ENCODE results near the gene GALNT9. TPM values are rescaled to one million over a fixed set of nuclear protein-coding genes. Genes with fewer than 3 reads are reported as not detected.

GALNT9 gene
- total and polyA plus RNA-seq, 12 donors: 0.01 to 0.19 TPM; not detected in 10

DNA sequence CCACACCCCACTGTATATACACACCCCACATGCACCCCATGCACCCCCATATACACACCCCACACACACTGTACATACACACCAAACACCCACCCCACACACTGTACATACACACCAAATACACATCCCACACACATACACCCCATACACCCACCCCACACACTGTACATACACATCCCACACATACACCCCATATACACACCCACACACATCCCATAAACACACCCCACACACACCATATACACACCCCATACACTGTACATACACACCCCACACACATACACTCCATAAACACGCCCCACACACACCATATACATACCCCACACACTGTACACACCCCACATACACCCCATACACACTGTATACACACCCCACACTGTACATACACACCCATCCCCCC is 102.8 kb downstream of the GALNT9 start:
- peaks cover 6 to 66% (median 46%) of the 10 kb centered on the region in 7 donors for H3K27me3 ChIP-seq
- TF ChIP-seq, protein P1, sequence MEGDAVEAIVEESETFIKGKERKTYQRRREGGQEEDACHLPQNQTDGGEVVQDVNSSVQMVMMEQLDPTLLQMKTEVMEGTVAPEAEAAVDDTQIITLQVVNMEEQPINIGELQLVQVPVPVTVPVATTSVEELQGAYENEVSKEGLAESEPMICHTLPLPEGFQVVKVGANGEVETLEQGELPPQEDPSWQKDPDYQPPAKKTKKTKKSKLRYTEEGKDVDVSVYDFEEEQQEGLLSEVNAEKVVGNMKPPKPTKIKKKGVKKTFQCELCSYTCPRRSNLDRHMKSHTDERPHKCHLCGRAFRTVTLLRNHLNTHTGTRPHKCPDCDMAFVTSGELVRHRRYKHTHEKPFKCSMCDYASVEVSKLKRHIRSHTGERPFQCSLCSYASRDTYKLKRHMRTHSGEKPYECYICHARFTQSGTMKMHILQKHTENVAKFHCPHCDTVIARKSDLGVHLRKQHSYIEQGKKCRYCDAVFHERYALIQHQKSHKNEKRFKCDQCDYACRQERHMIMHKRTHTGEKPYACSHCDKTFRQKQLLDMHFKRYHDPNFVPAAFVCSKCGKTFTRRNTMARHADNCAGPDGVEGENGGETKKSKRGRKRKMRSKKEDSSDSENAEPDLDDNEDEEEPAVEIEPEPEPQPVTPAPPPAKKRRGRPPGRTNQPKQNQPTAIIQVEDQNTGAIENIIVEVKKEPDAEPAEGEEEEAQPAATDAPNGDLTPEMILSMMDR (IDR thresholded peaks at IDR 0.05): no peak
- 78 to 82% methylated on average over 1 of the region's 1 CpG for WGBS, 2 donors
- no peaks in the 10 kb centered on the region for H3K36me3 ChIP-seq
- ATAC-seq (no peak), DNase-seq (no peak)
- no peak overlapping the region for H3K27ac ChIP-seq
- H3K9me3 ChIP-seq: no peaks in the 10 kb centered on the region
- no peaks in the 10 kb centered on the region for H3K4me1 ChIP-seq
- intact Hi-C loops (cut with DNase I): no loop called here
- no peak overlapping the region for H3K4me3 ChIP-seq

DNA sequence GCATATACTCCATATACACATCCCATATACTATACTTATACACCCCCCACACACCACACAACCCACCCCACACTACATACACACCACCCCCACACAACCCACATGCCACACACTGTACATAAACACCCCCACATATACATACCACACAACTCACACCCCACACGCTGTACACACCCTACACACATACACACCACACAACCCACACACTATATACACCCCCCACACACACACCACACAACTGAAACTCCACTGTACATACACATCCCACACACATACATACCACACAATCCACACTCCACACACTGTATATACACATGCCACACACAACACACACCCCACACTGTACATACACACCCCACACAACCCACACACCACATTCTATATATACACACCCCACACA is 104.2 kb downstream of the GALNT9 start:
- WGBS, 2 donors: 88 to 97% methylated on average over 1 of the region's 1 CpG
- Histone ChIP-seq H3K36me3 (no peaks in the 10 kb centered on the region), H3K9me3 (peaks cover 0 to 6% (median 0%) of the 10 kb centered on the region in 11 donors), H3K27me3 (peaks cover 6 to 65% (median 46%) of the 10 kb centered on the region in 7 donors), H3K4me1 (no peaks in the 10 kb centered on the region), H3K27ac (no peak overlapping the region), H3K4me3 (no peak overlapping the region)
- DNase-seq (no peak), ATAC-seq (no peak)
- intact Hi-C loops (cut with DNase I): no loop called here
- TF ChIP-seq, protein P1 (IDR thresholded peaks at IDR 0.05): no peak

DNA sequence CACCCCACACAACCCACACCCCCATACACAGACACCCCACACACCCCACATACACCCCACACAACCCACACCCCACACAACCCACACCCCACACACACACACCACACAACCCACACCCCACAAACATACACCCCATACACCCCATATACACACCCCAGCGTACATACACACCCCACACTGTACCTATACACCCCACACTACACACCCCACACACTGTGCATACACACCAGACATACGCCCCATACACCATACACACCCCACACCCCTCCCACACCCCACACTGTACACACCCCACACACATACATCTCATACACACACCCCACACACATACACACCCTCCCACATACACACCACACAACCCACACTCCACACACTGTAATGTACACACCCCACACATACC is 104.9 kb downstream of the GALNT9 start:
- ATAC-seq: no peak
- intact Hi-C loops (cut with DNase I): no loop called here
- peaks cover 6 to 64% (median 46%) of the 10 kb centered on the region in 7 donors for H3K27me3 ChIP-seq

DNA sequence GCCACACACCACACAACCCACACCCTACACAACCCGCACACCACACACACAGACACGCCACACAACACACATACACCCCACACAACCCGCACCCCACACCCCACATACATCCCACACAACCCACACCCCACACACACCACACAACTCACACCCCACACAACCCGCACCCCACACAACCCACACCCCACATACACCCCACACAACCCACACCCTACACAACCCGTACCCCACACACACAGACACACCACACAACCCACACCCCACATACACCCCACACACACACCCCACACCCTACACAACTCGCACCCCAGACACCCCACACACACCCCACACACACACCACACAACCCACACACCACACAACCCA is 106.6 kb downstream of the GALNT9 start:
- Histone ChIP-seq H3K27ac (no peak overlapping the region), H3K9me3 (peaks cover 0 to 7% (median 0%) of the 10 kb centered on the region in 11 donors), H3K4me3 (no peak overlapping the region), H3K4me1 (no peaks in the 10 kb centered on the region), H3K36me3 (no peaks in the 10 kb centered on the region), H3K27me3 (peaks cover 9 to 61% (median 38%) of the 10 kb centered on the region in 7 donors)
- DNase-seq (no peak), ATAC-seq (no peak)
- 84 to 87% methylated on average over 4 to 6 of the region's 6 CpGs for WGBS, 2 donors
- TF ChIP-seq, protein P1 (IDR thresholded peaks at IDR 0.05): no peak
- intact Hi-C loops (cut with DNase I): no loop called here

More for the DNA sequence above, 104.9 kb downstream of the GALNT9 start:
- Histone ChIP-seq H3K36me3 (no peaks in the 10 kb centered on the region), H3K4me1 (no peaks in the 10 kb centered on the region), H3K4me3 (no peak overlapping the region), H3K27ac (no peak overlapping the region), H3K9me3 (peaks cover 0 to 7% (median 0%) of the 10 kb centered on the region in 11 donors)
- WGBS, 2 donors: 97 to 98% methylated on average over 2 of the region's 2 CpGs
- no peak for DNase-seq
- TF ChIP-seq, protein P1 (IDR thresholded peaks at IDR 0.05): no peak

All from heart right ventricle (tissue), 16 donors.